Chondrocyte (in vitro differentiated cells): ENCODE measurements around the gene LMNA. TPM values are rescaled to one million over a fixed set of nuclear protein-coding genes. Genes with fewer than 3 reads are reported as not detected.
"Not testable (repeated sequence)": the region's sequence is repeated elsewhere in the genome, so short reads cannot be mapped to it uniquely, and the experiment has no call there.

Experiments used
- DNase-seq: peaks from one replicate; pipeline ENCODE4 v3.0.0; 2021; ENCODE audit warnings: mixed read lengths, low spot score
- H3K27ac Mint-ChIP-seq: one replicate; pipeline ENCODE4 v1.8.0; 2021; ENCODE audit warnings: mild to moderate bottlenecking, moderate library complexity, mixed read lengths; ENCODE audit not compliant: unreplicated experiment
- H3K27me3 Mint-ChIP-seq: 2 replicates; pipeline ENCODE4 v1.8.0; 2021; ENCODE audit warnings: low read depth, mixed read lengths
- H3K36me3 Mint-ChIP-seq: 2 replicates; pipeline ENCODE4 v1.8.0; 2021; ENCODE audit warnings: low read depth, mixed read lengths
- H3K4me1 Mint-ChIP-seq: 2 replicates; pipeline ENCODE4 v1.8.0; 2021; ENCODE audit warnings: low read depth, mild to moderate bottlenecking, mixed read lengths
- H3K4me3 Mint-ChIP-seq: one replicate; pipeline ENCODE4 v1.8.0; 2021; ENCODE audit warnings: mild to moderate bottlenecking, moderate library complexity, mixed read lengths; ENCODE audit not compliant: unreplicated experiment
- H3K9me3 Mint-ChIP-seq: 2 replicates; pipeline ENCODE4 v1.8.0; 2021; ENCODE audit warnings: low read depth, mixed read lengths
- total RNA-seq: library from RNA; stranded (reverse); gene quantifications from 3 replicates; pipeline ENCODE4 v1.2.1, GENCODE V29; 2021
- TF ChIP-seq, protein P1 (sequence below): fragments of 200-600 bp; sonication (generic); IDR thresholded peaks from 2 replicates; pipeline ENCODE4 v1.5.0; 2021; ENCODE audit warnings: antibody characterized with exemption, mild to moderate bottlenecking, moderate library complexity

LMNA gene
- total RNA-seq, 1 donor from 2014 or later = 675 TPM

DNA sequence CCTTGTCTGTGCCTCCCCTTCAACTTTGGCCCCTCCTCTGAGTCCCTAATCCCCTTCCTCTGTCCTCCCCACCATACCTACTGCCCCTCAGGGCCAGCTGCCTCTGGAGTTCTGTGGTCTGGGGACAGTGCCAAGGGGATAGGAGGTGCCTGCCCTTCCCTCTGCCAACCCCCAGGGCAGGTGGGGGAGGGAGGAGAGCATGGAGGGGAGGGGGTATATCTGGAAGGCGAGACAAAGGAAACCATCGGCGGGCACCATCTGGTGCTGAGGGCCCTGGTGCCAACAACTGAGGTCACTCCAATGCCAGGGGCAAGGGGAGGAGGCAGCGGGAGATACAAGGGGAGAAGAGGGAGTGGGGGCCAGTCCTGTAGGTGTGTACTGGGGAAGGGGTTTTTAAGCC is 44.0 kb upstream of the LMNA start:
- TF ChIP-seq, protein P1, sequence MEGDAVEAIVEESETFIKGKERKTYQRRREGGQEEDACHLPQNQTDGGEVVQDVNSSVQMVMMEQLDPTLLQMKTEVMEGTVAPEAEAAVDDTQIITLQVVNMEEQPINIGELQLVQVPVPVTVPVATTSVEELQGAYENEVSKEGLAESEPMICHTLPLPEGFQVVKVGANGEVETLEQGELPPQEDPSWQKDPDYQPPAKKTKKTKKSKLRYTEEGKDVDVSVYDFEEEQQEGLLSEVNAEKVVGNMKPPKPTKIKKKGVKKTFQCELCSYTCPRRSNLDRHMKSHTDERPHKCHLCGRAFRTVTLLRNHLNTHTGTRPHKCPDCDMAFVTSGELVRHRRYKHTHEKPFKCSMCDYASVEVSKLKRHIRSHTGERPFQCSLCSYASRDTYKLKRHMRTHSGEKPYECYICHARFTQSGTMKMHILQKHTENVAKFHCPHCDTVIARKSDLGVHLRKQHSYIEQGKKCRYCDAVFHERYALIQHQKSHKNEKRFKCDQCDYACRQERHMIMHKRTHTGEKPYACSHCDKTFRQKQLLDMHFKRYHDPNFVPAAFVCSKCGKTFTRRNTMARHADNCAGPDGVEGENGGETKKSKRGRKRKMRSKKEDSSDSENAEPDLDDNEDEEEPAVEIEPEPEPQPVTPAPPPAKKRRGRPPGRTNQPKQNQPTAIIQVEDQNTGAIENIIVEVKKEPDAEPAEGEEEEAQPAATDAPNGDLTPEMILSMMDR = no peak
- no peak for DNase-seq
- H3K27ac Mint-ChIP-seq = peak overlapping the region; percentile 2
- no peaks in the 10 kb centered on the region for H3K9me3 Mint-ChIP-seq
- H3K4me3 Mint-ChIP-seq = no peak overlapping the region
- peaks cover 3% of the 10 kb centered on the region for H3K36me3 Mint-ChIP-seq
- H3K27me3 Mint-ChIP-seq = no peaks in the 10 kb centered on the region
- peaks cover 5% of the 10 kb centered on the region for H3K4me1 Mint-ChIP-seq

DNA sequence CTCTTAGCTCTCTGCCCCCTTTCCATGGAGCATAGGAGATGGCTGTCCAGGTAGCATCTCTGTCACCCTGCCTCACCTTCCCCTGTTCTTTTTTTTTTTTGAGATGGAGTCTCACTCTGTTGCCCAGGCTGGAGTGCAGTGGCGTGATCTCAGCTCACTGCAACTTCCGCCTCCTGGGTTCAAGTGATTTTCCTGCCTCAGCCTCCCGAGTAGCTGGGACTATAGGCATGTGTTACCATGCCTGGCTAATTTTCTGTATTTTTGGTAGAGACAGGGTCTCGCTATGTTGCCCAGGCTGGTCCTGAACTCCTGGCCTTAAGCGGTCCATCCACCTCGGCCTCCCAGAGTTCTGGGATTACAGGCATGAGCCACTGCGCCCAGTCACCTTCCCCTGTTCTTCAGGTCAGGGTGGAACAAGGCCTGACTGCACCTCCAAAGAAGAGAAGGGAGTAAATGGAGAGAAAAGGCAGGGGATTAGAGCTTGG is 43.1 kb upstream of the LMNA start:
- H3K27me3 Mint-ChIP-seq, H3K4me3 Mint-ChIP-seq, H3K9me3 Mint-ChIP-seq, DNase-seq, H3K27ac Mint-ChIP-seq, H3K36me3 Mint-ChIP-seq: not testable (repeated sequence)
- peaks cover 11% of the 10 kb centered on the region for H3K4me1 Mint-ChIP-seq

DNA sequence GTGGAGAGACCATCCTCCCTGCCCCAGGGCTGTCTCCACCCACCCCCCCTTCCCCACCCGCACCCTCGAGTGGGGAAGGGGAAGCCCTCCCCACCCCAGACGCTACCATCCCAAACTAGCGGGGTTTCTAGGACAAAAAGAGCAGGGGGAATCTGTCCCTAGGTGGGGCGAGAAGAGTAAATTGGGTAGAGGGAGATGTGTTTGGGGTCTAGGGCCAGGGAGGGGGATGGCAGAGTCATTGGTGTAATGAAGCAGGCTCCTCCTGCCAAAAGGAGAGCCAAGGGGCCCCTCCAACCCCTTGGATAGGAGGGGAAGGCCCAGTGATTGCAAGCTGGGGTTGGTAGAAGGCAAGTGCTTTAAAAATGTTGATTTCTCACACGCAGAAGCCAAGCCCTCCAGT is 42.3 kb upstream of the LMNA start:
- no peak overlapping the region for H3K4me3 Mint-ChIP-seq

DNA sequence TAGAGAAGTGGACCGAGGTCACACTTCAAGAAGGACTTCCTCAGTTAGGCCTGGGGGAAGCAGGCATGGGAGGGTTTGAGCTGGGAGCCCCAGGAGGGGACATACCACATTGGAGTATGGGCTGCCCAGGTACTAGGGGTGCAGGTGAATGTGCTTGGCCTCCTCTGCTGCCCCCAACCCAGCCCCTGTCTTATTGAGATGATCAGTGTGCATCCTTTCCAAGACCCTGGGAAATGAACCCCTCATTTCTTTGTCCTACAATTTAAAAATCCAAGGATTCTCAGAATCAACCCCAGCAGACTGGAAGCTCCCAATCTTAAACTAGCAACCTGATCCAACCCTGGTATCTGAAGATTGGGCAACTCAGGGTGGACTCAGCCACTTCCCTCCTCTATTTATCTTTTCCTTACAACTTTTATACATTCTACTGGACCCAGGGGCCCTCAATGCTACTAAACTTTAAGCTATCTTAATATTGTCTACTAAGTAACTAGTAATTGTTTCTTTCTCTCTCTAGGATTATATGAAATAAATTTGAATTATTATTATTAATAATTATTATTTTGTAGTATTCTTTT is 41.3 kb upstream of the LMNA start:
- Mint-ChIP-seq H3K27me3 (no peaks in the 10 kb centered on the region), H3K4me3 (no peak overlapping the region), H3K27ac (no peak overlapping the region), H3K4me1 (peaks cover 28% of the 10 kb centered on the region), H3K9me3 (no peaks in the 10 kb centered on the region), H3K36me3 (peaks cover 6% of the 10 kb centered on the region)
- DNase-seq = no peak
- TF ChIP-seq, protein P1 = no peak

More for the DNA sequence above, 42.3 kb upstream of the LMNA start:
- TF ChIP-seq, protein P1 = no peak
- H3K36me3 Mint-ChIP-seq = peaks cover 6% of the 10 kb centered on the region
- no peak overlapping the region for H3K27ac Mint-ChIP-seq
- H3K4me1 Mint-ChIP-seq = peaks cover 20% of the 10 kb centered on the region
- H3K27me3 Mint-ChIP-seq = no peaks in the 10 kb centered on the region
- no peak for DNase-seq
- H3K9me3 Mint-ChIP-seq = no peaks in the 10 kb centered on the region

DNA sequence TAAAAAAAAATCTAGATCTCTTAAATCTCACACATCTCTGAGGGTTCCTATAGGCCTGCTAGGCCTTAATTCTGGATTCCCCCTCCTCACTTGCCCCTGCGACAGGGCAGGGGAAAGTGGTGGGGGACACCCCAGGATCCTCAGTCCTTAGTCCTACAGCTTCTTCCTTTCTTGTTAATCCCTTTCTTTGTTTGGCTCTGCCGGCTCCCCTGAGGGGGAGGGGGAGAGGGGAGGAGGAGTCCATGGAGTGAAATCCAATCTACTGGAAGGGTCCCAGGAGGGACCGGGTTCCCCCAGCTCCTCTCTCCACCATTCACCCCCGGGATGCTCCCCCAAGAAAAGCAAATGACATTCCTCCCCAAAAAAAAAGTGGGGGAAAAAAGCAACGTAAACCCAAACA is 40.8 kb upstream of the LMNA start:
- no peak overlapping the region for H3K4me3 Mint-ChIP-seq
- H3K4me1 Mint-ChIP-seq = peaks cover 34% of the 10 kb centered on the region
- no peaks in the 10 kb centered on the region for H3K9me3 Mint-ChIP-seq
- peaks cover 6% of the 10 kb centered on the region for H3K36me3 Mint-ChIP-seq
- no peaks in the 10 kb centered on the region for H3K27me3 Mint-ChIP-seq
- TF ChIP-seq, protein P1 = no peak
- no peak overlapping the region for H3K27ac Mint-ChIP-seq
- DNase-seq = no peak

DNA sequence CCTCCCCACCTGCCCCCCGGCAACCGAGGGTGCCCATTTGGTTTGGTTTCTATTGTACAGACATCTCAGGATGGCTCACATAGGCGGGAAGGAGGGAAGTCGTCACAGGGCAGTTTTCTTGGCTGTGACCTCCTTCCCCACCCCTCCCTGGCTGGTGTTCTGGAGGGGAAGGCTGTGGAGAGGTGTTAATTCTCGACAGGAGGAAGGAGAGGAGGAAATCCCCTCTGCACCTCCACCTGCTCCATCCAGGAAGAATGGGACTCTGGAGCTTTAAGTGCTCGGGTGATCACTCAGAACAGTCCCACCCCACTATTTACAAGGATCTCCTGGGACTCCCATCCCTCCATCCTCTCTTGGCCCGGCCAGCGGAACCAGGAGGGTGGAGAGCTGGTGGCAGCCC is 39.9 kb upstream of the LMNA start:
- Mint-ChIP-seq H3K4me1 (peaks cover 41% of the 10 kb centered on the region), H3K36me3 (peaks cover 6% of the 10 kb centered on the region), H3K9me3 (no peaks in the 10 kb centered on the region), H3K27ac (no peak overlapping the region), H3K27me3 (no peaks in the 10 kb centered on the region), H3K4me3 (no peak overlapping the region)
- TF ChIP-seq, protein P1 = no peak
- DNase-seq = no peak
